ENCODE results near the gene GDPGP1.
A peak's percentile ranks its signal among the peaks of the same experiment; 100 is the strongest.
"Not testable (repeated sequence)": the region's sequence is repeated elsewhere in the genome, so short reads cannot be mapped to it uniquely, and the experiment has no call there.

Gene GDPGP1

DNA sequence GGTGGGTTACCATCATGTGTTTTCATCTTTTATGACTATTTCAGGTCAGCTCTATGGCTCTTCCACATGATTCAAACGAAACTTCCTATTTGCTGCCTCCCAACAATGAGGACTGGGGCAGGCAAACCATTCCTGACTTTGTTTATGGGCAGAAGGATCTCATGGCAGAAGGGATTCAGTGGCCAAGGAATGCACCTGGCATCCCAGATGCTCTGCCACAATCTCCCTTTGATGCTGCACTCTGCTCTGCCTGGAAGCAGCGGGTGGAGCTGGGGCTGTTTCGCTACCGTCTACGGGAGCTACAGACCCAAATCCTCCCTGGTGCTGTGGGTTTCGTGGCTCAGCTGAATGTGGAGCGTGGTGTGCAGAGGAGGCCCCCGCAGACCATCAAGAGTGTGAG, 6.8 kb downstream of the GDPGP1 start:
- no peak overlapping the region for H3K27ac ChIP-seq
- TF ChIP-seq, protein P1, sequence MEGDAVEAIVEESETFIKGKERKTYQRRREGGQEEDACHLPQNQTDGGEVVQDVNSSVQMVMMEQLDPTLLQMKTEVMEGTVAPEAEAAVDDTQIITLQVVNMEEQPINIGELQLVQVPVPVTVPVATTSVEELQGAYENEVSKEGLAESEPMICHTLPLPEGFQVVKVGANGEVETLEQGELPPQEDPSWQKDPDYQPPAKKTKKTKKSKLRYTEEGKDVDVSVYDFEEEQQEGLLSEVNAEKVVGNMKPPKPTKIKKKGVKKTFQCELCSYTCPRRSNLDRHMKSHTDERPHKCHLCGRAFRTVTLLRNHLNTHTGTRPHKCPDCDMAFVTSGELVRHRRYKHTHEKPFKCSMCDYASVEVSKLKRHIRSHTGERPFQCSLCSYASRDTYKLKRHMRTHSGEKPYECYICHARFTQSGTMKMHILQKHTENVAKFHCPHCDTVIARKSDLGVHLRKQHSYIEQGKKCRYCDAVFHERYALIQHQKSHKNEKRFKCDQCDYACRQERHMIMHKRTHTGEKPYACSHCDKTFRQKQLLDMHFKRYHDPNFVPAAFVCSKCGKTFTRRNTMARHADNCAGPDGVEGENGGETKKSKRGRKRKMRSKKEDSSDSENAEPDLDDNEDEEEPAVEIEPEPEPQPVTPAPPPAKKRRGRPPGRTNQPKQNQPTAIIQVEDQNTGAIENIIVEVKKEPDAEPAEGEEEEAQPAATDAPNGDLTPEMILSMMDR (conservative IDR thresholded peaks at IDR 0.05), result no peak

DNA sequence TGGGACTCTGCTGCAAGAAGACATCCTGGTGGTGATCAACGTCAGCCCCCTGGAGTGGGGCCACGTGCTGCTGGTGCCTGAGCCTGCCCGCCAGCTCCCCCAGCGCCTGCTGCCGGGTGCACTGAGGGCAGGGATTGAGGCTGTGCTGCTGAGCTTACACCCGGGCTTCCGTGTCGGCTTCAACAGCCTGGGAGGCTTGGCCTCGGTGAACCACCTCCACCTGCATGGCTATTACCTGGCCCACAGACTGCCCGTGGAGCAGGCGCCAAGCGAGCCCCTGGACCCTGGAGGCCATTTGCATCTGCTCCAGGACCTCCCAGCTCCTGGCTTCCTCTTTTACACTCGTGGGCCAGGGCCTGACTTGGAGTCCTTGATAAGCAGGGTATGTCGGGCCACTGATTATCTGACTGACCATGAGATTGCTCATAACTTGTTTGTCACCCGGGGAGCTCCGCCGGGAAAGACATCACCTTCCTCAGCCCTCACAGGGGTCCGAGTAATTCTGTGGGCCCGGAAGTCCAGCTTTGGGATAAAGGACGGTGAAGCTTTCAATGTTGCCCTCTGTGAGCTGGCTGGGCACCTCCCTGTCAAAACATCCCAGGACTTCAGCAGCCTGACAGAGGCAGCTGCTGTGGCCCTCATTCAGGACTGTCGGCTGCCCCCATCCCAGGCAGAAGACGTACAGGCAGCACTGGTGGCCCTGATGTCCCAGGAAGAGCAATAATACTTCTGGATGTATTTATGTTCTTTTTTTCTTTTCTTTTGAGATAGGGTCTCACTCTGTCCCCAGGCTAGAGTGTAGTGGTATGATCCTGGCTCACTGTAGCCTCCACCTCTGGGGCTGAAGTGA, 7.6 kb downstream of the GDPGP1 start:
- H3K27ac ChIP-seq, result no peak overlapping the region
- TF ChIP-seq, protein P1 (conservative IDR thresholded peaks at IDR 0.05), result no peak

DNA sequence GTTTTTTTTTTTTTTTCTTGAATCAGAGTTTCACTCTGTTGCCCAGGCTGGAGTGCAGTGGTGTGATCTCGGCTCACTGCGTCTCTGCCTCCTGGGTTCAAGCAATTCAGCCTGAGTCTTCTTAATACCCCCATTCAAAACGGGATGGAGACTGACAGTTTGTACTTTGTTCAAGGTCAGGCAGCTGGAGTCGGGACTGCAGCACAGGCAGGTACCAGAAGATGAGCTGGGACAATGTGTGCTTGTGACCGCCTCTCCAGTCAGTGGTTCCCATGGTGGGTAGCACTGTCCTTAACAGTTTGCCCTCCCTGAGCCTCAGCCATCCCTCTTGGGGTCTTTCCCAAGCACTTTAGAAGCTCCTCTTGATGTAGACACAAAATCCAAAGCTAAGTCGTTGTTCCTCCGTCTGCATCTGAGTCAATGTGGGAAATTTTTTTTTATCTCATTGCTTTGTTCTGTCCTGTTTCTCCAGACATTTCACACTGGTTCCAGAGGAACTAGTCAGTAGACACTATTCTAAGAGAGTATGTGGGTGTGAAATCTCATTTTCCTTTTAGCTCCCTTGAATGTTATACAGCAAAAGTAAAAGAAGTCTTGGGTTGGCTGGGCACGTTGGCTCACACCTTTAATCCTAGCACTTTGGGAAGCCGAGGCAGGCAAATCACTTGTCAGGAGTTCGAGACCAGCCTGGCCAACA, 10.1 kb downstream of the GDPGP1 start:
- TF ChIP-seq, protein P1 (conservative IDR thresholded peaks at IDR 0.05), result no peak
- H3K27ac ChIP-seq, result no peak overlapping the region

DNA sequence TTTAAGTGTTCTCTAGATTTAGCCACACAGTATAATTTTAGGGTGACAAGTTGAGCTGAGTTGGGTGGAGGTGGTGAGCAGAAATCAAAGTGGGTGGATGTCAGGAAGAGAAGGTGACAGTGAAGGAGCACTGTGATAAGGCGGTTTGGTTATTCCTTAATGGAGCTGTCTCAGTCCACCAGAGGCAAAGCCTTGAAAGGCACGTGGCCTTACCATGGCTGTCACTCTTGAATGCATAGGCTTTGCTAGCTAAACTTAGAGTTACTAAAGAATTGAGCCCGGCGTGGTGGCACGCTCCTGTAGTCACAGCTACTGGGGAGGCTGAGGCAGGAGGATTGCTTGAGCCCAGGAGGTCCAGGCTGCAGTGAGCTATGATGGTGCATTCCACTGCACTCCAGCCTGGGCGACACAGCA, 14.8 kb downstream of the GDPGP1 start:
- H3K27ac ChIP-seq, result peak overlapping the region; percentile 65
- TF ChIP-seq, protein P1 (conservative IDR thresholded peaks at IDR 0.05), result no peak

DNA sequence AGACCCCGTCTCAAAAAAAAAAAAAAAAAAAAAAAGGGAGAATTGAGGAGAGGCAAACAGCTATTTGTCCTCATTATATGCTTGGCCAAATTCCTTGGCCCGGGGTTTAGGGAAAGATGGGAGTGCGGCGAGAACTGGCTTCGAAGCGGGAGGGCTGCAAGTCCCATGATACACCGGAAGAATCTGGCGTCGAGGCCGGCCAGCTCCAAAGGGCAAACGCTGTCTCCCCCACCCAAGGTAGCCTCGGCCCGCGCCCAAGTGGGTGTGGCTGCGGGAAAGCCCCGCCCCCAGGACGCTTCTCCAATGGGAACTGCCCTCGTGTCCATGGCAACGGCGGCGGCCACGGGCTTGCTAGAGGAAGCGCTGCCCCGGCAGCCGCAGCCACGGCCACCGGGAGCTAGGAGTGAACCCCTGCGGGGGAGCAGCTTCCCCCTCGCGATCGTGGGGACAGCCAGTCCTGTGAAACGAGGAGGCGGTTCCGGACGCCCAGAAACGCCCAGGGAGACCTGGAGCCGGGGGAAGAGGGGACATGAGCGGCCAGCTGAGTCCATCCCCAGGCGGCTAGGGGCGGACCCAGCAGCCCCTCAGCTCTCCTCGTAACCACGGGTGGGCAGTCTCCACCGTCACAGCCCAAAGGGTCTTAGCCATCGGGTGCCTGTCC, 15.3 kb downstream of the GDPGP1 start, which contains the start of gene TTLL13:
TSS of gene TTLL13 (plus strand) at position 354 of the 661 bp plus-strand sequence. CDS start 1,075 bp downstream, outside the sequence.
- TF ChIP-seq, protein P1 (conservative IDR thresholded peaks at IDR 0.05), result peak; percentile 14; the same call in 1 of the 2 replicates
- H3K27ac ChIP-seq, result peak within 1 kb of the TSS; percentile 65

DNA sequence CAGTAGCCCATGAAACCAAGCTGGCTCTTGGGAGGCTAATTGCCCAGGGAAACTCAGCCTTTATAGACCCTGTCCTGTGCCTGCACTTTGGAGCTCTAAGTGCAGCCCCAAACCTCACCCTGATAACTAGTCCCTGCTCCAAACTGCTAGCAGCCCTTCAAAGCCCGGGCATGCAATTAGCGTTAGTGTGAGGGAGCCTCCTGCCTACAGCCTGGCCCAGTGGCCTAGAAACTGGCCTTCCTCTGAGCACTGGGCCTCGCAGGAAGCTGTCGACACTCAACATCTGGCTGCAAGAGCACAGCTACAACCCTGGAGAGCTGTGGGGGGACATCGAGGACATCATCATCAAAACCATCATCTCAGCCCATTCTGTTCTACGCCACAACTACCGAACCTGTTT, 23.8 kb downstream of the GDPGP1 start:
- TF ChIP-seq, protein P1 (conservative IDR thresholded peaks at IDR 0.05), result no peak
- no peak overlapping the region for H3K27ac ChIP-seq

DNA sequence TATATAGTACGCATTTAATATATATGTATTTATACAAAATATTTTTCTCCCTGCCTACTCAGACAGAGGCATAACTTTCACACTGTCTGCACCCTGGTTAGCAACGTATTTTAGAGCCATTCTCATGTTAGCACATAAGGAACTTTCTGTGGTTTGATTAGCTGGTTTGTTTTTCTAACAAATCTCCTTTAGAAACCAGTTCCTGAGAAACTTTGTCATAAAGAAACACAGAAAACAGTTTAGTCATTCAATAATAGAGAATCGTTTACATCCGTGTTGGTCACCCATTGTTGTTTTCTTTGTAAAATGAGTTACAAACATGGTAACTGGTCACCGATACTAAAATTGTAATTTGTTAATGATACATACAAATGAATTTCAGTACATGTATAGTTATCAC, 25.5 kb downstream of the GDPGP1 start:
- no peak overlapping the region for H3K27ac ChIP-seq
- TF ChIP-seq, protein P1 (conservative IDR thresholded peaks at IDR 0.05), result no peak

DNA sequence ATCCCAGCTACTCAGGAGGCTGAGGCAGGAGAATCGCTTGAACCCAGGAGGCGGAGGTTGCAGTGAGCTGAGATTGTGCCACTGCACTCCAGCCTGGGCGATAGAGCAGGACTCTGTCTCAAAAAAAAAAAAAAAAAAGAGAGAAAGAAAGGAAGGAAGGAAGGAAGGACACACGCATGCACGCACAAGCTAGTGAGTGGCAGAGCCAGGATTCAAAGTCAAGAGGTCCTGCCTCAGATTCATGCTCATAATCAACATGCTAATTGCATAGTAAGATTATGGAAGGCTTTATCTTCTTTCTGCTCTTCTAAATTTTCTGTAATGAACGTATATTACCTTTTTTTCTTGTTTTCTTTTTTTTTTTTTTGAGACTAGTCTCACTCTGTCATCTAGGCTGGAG, 26.7 kb downstream of the GDPGP1 start:
- not testable (repeated sequence) for H3K27ac ChIP-seq
